GM18498 (cell line): ENCODE data around the gene IMP4.

Experiments
- ATAC-seq: cut with Tn5 transposase; IDR thresholded peaks from one replicate; pipeline ENCODE4 v1.9.1; 2021; ENCODE audit warnings: mild to moderate bottlenecking, moderate library complexity; ENCODE audit not compliant: unreplicated experiment

IMP4 gene

GRCh38 chr2:130336150-130336876, 6.4 kb upstream of the IMP4 start:
- no peak for ATAC-seq

- no peak for ATAC-seq
These were observed 5.6 kb upstream of the IMP4 start for GRCh38 chr2:130336877-130337734.

GRCh38 chr2:130337735-130338325, 4.9 kb upstream of the IMP4 start:
- no peak for ATAC-seq

- ATAC-seq: no peak
These were observed 3.8 kb upstream of the IMP4 start for GRCh38 chr2:130338793-130339345.

GRCh38 chr2:130339885-130340745, 2.6 kb upstream of the IMP4 start:
- ATAC-seq: no peak

GRCh38 chr2:130341562-130342019, 1.1 kb upstream of the IMP4 start:
- ATAC-seq: peak; percentile 4

- ATAC-seq: peak; percentile 81
These were observed 621 bp upstream of the IMP4 start for GRCh38 chr2:130342020-130342532.

GRCh38 chr2:130344578-130344977, 1.9 kb downstream of the IMP4 start:
- no peak for ATAC-seq

GRCh38 chr2:130345091-130345490, 2.4 kb downstream of the IMP4 start:
- ATAC-seq: no peak

GRCh38 chr2:130345611-130346010, 2.9 kb downstream of the IMP4 start:
- ATAC-seq: no peak

GRCh38 chr2:130346041-130346740, 3.5 kb downstream of the IMP4 start:
- ATAC-seq: no peak

- no peak for ATAC-seq
These were observed 4.0 kb downstream of the IMP4 start for GRCh38 chr2:130346741-130347066.

GRCh38 chr2:130347220-130347925, 4.7 kb downstream of the IMP4 start:
- no peak for ATAC-seq

GRCh38 chr2:130349174-130349573, 6.5 kb downstream of the IMP4 start:
- no peak for ATAC-seq

GRCh38 chr2:130351711-130352110, 9.0 kb downstream of the IMP4 start:
- ATAC-seq: no peak

GRCh38 chr2:130352237-130352636, 9.5 kb downstream of the IMP4 start:
- ATAC-seq: no peak

- no peak for ATAC-seq
These were observed 10.8 kb downstream of the IMP4 start for GRCh38 chr2:130353291-130354138.

GRCh38 chr2:130354139-130354428, 11.4 kb downstream of the IMP4 start:
- ATAC-seq: no peak
